HS-5 (cell line): ENCODE results near the gene PCDHGC5.

Source experiments
- DNase-seq: peaks from one replicate; pipeline ENCODE4 v3.0.0-alpha.2; 2012; ENCODE audit warnings: low read depth

The PCDHGC5 gene

GRCh38 chr5:141488591-141489561 lies at the start of gene PCDHGC5:
Gene PCDHGC5, plus strand, starts transcription at chr5:141489081. Its CDS starts 160 bp downstream, at chr5:141489241.
- no peak for DNase-seq

DNA sequence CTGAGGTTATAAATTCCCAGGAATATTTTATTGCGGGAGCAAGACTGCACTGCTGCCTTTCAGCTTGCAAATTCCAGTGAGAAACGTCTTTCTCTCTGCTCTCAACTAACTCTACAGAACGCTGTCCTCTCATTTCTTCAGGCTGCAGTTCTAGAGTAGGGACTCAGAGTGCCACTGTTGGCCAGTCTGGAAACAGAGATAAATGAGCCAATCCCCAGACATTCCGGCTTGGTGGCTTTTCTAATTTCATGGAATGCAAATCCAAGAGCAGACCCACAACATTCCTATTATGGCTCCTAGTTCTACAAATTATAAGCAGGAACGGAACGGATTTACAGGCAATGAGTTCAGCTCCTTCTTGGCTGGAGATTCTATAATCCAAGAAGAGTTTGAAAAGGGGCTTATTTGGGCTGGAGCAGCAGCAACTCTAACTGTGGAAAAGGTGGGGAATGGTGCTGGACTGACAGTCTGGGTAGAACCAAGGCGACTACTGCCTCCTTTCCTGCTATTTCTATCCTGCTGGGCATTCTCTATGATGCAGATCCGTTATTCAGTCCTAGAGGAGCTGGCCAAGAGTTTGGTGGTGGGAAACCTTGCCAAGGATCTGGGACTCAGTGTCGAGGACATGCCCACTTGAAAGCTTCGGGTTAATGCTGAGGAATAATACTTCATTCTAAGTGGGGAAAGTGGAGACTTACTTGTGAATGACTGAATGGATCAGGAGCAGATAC lies 49.3 kb upstream of the PCDHGC5 start:
- no peak for DNase-seq

DNA sequence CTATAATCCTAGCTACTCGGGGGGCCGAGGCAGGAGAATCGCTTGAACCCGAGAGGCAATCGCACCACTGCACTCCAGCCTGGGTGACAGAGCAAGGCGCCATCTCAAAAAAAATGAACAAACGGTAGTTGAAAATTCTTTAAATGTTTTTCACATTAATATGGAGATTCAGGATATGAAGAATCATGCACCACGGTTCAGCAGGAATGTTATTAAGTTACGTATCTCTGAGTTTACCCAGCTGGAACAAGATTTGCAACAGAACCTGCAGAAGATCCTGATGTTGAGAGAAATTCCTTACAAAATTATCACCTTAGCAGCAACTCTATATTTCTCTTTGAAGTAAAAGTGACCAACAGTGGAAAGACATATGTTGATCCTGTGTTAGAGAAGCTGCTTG lies 48.5 kb upstream of the PCDHGC5 start:
- DNase-seq, result no peak

GRCh38 chr5:141441571-141442170 lies 47.2 kb upstream of the PCDHGC5 start:
- no peak for DNase-seq

GRCh38 chr5:141465351-141465750 lies 23.5 kb upstream of the PCDHGC5 start:
- DNase-seq, result no peak

DNA sequence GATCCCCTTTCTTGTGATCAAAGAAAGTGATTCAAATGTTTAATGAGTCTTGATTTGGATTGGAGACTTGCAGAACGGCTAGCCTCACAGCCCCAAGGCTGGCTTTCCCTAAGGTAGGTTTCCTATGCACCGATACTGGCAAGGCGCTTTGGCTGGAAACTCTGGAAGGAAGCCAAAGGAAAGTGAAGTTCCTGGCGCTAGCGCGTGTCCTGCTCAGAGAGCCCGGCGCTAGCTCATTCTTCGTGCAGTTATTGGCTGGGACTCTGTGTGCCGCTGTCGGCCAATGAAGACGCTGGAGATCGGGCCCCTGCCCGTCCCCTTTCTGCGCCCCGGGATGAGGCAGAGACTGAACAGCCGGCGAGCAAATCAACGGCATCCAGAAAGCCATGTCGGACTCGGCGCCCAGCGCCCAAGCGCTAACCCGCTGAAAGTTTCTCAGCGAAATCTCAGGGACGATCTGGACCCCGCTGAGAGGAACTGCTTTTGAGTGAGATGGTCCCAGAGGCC lies 13.2 kb upstream of the PCDHGC5 start, which contains the start of gene PCDHGC3:
PCDHGC3 (plus strand) TSS at position 342 of the 507 bp plus-strand sequence; CDS start at position 493, 151 bp downstream.
- peak; percentile 84 for DNase-seq

DNA sequence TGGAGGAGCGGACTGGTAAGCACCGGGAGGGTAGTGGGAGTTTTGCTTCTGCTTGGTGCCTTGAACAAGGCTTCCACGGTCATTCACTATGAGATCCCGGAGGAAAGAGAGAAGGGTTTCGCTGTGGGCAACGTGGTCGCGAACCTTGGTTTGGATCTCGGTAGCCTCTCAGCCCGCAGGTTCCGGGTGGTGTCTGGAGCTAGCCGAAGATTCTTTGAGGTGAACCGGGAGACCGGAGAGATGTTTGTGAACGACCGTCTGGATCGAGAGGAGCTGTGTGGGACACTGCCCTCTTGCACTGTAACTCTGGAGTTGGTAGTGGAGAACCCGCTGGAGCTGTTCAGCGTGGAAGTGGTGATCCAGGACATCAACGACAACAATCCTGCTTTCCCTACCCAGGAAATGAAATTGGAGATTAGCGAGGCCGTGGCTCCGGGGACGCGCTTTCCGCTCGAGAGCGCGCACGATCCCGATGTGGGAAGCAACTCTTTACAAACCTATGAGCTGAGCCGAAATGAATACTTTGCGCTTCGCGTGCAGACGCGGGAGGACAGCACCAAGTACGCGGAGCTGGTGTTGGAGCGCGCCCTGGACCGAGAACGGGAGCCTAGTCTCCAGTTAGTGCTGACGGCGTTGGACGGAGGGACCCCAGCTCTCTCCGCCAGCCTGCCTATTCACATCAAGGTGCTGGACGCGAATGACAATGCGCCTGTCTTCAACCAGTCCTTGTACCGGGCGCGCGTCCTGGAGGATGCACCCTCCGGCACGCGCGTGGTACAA lies 12.6 kb upstream of the PCDHGC5 start:
- peak; percentile 53 for DNase-seq

DNA sequence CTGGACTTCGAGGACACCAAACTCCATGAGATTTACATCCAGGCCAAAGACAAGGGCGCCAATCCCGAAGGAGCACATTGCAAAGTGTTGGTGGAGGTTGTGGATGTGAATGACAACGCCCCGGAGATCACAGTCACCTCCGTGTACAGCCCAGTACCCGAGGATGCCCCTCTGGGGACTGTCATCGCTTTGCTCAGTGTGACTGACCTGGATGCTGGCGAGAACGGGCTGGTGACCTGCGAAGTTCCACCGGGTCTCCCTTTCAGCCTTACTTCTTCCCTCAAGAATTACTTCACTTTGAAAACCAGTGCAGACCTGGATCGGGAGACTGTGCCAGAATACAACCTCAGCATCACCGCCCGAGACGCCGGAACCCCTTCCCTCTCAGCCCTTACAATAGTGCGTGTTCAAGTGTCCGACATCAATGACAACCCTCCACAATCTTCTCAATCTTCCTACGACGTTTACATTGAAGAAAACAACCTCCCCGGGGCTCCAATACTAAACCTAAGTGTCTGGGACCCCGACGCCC lies 11.8 kb upstream of the PCDHGC5 start:
- DNase-seq, result no peak

GRCh38 chr5:141477815-141478214 lies 11.1 kb upstream of the PCDHGC5 start:
- no peak for DNase-seq

DNA sequence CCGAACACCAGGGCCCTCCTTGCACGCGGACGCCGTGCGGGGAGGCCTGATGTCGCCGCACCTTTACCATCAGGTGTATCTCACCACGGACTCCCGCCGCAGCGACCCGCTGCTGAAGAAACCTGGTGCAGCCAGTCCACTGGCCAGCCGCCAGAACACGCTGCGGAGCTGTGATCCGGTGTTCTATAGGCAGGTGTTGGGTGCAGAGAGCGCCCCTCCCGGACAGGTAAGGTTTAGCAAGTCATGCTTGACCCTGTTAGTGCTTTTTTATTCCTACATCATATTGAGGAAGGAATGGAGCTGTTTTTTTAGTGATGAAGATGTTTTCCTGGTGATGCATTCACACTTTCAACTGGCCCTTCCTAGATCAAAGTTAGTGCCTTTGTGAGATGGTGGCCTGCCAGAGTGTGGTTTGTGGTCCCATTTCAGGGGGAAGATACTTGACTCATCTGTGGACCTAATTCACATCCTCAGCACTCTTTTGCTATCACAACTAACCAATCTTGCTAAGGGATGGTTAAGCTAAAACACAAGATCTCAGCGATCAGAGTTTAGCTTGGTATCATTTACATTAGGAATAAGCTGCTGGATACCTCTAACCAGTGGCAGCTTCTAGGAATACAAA lies 10.4 kb upstream of the PCDHGC5 start:
- no peak for DNase-seq

- DNase-seq, result no peak
These were observed 9.1 kb upstream of the PCDHGC5 start for GRCh38 chr5:141479776-141480175.

DNA sequence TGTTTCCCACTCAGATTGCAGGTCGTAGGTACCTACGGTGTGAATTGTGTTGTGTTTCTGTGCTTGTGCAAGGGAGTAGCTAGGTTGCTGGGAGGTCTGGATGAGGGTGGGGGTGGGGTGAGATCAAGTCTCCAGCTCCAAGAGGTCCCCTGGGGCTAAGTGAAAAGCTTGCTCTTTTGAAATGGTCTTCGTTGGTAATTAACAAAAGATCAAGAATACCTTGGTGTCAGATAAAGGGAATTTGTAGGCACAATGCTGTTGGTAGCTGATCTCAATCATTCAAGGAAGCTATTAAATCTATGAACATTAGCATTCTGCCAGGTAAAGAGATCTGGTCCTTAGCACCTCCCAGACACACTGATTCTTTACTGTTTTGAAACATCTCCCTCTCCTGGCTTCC lies 5.0 kb upstream of the PCDHGC5 start:
- no peak for DNase-seq

DNA sequence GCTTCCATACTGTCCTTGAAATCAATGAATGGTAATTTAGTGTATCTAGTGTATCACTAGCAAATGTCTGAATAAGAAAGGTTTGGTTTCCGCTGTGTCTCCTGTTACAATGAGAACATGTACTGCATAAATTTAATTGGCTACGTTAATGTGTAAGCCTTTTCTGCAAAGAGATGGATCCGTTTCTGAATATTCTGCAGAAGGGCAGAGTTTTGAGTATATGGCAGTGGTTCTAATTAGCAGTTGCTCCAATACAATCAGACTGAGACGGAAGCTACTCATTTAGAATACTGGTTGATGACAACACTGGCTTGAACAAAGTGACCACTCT lies 4.6 kb upstream of the PCDHGC5 start:
- no peak for DNase-seq

DNA sequence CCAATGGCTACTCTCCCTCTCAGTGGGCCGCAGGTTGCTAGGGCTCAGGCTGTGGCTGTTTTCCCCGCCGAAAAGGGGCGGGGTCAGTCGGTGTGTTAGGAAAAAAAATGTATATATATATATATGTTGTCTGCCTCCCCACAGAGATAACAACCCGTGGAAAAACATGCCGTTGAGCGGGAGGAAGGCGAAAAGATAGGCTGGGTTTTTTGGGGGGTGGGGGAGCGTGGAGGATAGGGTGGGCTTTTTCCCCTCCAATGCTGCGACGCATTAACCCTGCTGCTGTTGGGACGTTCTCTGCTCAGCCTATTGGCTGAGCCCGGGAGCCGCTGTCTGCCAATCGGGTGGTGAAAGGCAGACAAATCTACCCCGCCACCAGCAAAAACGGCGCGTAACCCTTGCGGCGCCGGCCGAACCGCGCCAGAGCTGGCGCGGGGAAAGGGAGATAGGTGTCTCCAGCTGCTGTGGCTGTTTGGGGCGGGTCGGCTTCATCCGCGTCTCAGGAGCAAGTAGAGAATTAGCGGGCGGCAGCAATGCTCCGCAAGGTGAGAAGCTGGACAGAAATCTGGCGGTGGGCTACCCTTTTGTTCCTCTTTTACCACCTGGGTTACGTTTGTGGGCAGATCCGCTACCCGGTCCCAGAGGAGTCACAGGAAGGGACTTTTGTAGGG lies 4.1 kb upstream of the PCDHGC5 start, which contains the start of gene PCDHGC4:
PCDHGC4 (plus strand) TSS at position 390 of the 671 bp plus-strand sequence; CDS start at position 534, 144 bp downstream.
- DNase-seq, result no peak

DNA sequence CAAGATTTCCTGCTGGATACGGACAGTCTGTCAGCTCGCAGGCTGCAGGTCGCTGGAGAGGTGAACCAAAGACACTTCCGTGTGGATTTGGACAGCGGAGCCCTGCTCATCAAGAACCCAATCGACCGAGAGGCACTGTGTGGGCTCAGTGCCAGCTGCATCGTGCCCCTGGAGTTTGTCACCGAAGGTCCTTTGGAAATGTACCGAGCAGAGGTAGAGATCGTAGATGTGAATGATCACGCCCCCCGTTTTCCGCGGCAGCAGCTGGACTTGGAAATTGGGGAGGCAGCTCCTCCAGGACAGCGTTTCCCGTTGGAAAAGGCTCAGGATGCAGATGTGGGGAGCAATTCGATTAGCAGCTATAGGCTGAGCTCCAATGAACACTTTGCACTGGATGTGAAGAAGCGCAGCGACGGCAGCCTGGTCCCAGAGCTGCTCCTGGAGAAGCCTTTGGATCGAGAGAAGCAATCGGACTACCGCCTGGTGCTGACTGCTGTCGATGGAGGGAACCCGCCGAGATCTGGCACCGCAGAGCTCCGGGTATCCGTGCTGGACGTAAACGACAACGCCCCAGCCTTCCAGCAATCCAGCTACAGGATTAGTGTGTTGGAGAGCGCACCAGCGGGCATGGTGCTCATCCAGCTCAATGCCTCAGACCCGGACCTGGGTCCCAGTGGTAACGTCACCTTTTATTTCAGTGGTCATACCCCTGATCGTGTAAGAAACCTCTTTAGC lies 3.4 kb upstream of the PCDHGC5 start:
- DNase-seq, result no peak

DNA sequence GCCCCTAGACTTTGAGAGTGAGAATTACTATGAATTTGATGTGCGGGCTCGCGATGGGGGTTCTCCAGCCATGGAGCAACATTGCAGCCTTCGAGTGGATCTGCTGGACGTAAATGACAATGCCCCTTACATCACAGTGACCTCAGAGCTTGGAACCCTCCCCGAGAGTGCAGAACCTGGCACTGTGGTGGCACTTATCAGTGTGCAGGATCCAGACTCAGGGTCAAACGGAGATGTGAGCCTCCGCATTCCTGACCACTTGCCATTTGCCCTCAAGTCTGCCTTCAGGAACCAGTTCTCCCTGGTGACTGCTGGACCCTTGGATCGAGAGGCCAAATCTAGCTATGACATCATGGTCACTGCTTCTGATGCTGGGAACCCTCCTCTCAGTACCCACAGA lies 2.8 kb upstream of the PCDHGC5 start:
- no peak for DNase-seq

DNA sequence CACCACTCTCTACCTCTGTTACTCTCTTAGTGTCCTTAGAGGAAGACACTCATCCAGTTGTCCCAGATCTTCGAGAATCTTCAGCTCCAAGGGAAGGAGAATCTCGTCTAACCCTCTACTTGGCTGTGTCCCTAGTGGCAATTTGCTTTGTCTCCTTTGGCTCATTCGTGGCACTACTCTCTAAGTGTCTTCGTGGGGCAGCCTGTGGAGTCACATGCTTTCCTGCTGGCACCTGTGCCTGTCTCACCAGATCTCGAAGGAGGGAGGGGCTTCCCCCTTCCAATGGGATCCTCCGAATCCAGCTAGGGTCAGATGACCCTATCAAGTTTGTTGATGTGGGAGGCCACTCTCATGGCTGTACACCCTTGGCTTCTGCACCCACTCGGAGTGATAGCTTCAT lies 1.8 kb upstream of the PCDHGC5 start:
- DNase-seq, result no peak

- DNase-seq, result no peak
These were observed 960 bp downstream of the PCDHGC5 start for GRCh38 chr5:141489841-141490240.

- no peak for DNase-seq
These were observed 1.4 kb downstream of the PCDHGC5 start for GRCh38 chr5:141490271-141490670.

DNA sequence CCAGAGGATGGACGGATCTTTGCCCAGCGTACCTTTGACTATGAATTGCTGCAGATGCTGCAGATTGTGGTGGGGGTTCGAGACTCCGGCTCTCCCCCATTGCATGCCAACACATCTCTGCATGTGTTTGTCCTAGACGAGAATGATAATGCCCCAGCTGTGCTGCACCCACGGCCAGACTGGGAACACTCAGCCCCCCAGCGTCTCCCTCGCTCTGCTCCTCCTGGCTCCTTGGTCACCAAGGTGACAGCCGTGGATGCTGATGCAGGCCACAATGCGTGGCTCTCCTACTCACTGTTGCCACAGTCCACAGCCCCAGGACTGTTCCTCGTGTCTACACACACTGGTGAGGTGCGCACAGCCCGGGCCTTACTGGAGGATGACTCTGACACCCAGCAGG lies 1.9 kb downstream of the PCDHGC5 start:
- DNase-seq, result no peak
